Measurements from ENCODE around the gene CNGB1.

GRCh38 chr16:57940382-57940966, 30.5 kb downstream of the CNGB1 start:
- no peak for TF ChIP-seq CTCF (IDR thresholded peaks at IDR 0.05)
- no peak for TF ChIP-seq IRF1 (CRISPR knock-in tag; IDR thresholded peaks at IDR 0.05)
- TF ChIP-seq ZMAT4 (CRISPR knock-in tag; IDR thresholded peaks at IDR 0.05): no peak
- TF ChIP-seq MAX (CRISPR knock-in tag; IDR thresholded peaks at IDR 0.05): no peak
- no peak for TF ChIP-seq ZNF317 (CRISPR knock-in tag; IDR thresholded peaks at IDR 0.05; ENCODE audit: borderline replicate concordance, low read depth)
- TF ChIP-seq ZNF263 (CRISPR knock-in tag; IDR thresholded peaks at IDR 0.05; ENCODE audit: low read depth): no peak
- no peak for TF ChIP-seq RELA (CRISPR knock-in tag; IDR thresholded peaks at IDR 0.05; ENCODE audit: borderline replicate concordance)
- no peak for TF ChIP-seq ZNF416 (CRISPR knock-in tag; IDR thresholded peaks at IDR 0.05)
- no peak for TF ChIP-seq USF2 (CRISPR knock-in tag; IDR thresholded peaks at IDR 0.05)

Data from WTC11 (cell line).